Progenitor cell of endocrine pancreas (in vitro differentiated cells): ENCODE measurements around the gene PIM2. TPM values are rescaled to one million over a fixed set of nuclear protein-coding genes. Genes with fewer than 3 reads are reported as not detected.

Source experiments
- DNase-seq: peaks from one replicate; pipeline ENCODE4 v3.0.0; 2021; ENCODE audit warnings: low spot score; ENCODE audit not compliant: unreplicated experiment
- H3K27ac Mint-ChIP-seq: 2 replicates; pipeline ENCODE4 v1.8.0; 2021; ENCODE audit warnings: mild to moderate bottlenecking, moderate library complexity, mixed read lengths
- H3K27me3 Mint-ChIP-seq: 2 replicates; pipeline ENCODE4 v1.8.0; 2021; ENCODE audit warnings: mixed read lengths
- H3K36me3 Mint-ChIP-seq: 2 replicates; pipeline ENCODE4 v1.8.0; 2022; ENCODE audit warnings: mixed read lengths; ENCODE audit not compliant: insufficient read depth
- H3K4me1 Mint-ChIP-seq: 2 replicates; pipeline ENCODE4 v1.8.0; 2021; ENCODE audit warnings: low read depth, mixed read lengths
- H3K4me3 Mint-ChIP-seq: 2 replicates; pipeline ENCODE4 v1.8.0; 2021; ENCODE audit warnings: low read depth, mild to moderate bottlenecking, moderate library complexity, mixed read lengths
- H3K9me3 Mint-ChIP-seq: 2 replicates; pipeline ENCODE4 v1.8.0; 2021; ENCODE audit warnings: low read depth, mixed read lengths
- CTCF ChIP-seq: fragments of 200-600 bp; sonication (generic); IDR thresholded peaks from one replicate; pipeline ENCODE4 v1.5.0; 2021; ENCODE audit warnings: antibody characterized with exemption, mild to moderate bottlenecking; ENCODE audit not compliant: unreplicated experiment
- total RNA-seq: library from RNA; stranded (reverse); gene quantifications from 2 replicates; pipeline ENCODE4 v1.2.1, GENCODE V29; 2021

Gene PIM2
- total RNA-seq, 1 donor from 2014 or later = 10.4 TPM

DNA sequence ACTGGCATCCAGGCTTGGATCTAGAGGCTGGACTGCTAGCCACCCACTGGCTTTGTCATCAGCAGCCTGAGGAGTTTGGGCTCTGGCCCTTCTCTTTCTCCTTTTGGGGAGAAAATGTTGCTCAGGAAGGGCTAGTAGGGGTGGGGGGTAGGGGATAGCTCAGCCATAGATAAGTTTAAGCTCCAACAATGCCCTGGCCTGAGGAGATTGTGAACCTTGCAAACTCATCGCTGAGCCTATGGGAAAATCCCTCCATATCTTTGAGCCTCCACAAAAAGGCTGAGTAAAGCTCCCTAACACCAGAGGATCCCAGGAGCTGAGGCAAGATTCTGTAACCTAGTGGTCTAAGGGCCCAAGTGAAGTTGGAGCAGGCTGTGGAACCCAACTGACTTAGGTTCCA, 29.8 kb upstream of the PIM2 start:
- Mint-ChIP-seq H3K9me3 (no peaks in the 10 kb centered on the region), H3K4me1 (no peaks in the 10 kb centered on the region), H3K27ac (no peak overlapping the region), H3K36me3 (no peaks in the 10 kb centered on the region), H3K27me3 (no peaks in the 10 kb centered on the region), H3K4me3 (no peak overlapping the region)
- no peak for TF ChIP-seq CTCF
- no peak for DNase-seq

DNA sequence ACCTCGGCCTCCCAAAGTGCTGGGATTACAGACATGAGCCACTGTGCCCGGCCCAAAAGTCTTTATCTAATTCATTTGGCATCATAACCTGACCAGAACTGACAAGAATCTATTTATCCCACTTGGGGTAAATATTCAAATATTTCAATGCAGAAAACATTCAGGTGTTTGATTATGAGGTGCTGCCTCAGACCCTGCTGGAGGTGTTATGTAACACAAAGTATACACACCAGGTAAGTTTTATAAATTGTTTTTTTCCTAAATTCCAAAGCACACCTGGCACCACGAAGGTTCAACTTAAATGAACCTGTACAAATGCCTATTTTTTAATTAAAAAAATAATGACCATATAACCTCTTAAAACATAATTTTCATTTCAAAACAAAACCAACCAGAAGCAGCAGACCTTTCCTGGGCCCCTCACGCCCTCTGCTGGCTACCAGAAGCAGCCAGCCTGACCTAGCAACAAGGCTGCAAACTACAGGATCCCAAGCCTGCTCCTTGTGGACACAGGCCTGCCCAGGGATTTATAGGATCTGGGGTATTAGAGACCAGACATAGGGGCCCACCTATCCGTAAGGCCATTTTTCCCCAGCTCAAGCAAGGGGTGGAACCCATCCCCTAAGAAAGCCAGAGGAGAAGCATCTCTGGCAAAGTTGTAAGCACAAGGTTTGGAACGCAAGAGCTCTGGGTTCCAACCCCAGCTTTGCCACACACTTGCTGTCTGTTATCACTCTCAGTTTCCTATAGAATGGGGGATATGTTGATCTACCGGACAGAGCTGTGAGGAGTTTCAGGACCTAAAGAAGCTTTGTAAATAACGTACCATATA, 26.9 kb upstream of the PIM2 start:
- peak overlapping the region; percentile 45 for H3K27ac Mint-ChIP-seq
- no peaks in the 10 kb centered on the region for H3K27me3 Mint-ChIP-seq
- peak; percentile 75 for TF ChIP-seq CTCF
- no peak for DNase-seq
- no peak overlapping the region for H3K4me3 Mint-ChIP-seq
- H3K36me3 Mint-ChIP-seq = no peaks in the 10 kb centered on the region
- no peaks in the 10 kb centered on the region for H3K9me3 Mint-ChIP-seq
- H3K4me1 Mint-ChIP-seq = no peaks in the 10 kb centered on the region

DNA sequence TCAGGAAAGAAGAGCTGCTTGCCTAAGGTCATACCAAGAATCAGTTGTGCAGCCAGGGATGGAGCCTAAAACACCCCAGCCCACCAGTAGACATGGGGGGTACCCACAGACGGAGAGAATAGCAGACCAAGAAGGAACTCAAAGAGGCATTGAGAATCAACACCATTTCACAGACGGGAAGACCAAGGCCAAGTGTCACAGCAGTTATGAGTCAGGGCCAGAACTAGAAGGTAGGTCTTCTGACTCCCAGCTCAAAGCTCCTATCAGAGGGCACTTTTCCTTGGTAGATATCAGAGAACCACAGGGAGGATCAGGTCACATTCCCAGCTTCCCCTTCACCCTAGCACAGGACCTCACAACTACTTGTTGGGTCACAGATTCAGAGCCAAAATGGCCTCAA, 24.1 kb upstream of the PIM2 start:
- Mint-ChIP-seq H3K4me1 (no peaks in the 10 kb centered on the region), H3K27me3 (no peaks in the 10 kb centered on the region), H3K4me3 (no peak overlapping the region), H3K27ac (no peak overlapping the region), H3K36me3 (peaks cover 3% of the 10 kb centered on the region), H3K9me3 (peaks cover 9% of the 10 kb centered on the region)
- TF ChIP-seq CTCF = no peak
- no peak for DNase-seq

DNA sequence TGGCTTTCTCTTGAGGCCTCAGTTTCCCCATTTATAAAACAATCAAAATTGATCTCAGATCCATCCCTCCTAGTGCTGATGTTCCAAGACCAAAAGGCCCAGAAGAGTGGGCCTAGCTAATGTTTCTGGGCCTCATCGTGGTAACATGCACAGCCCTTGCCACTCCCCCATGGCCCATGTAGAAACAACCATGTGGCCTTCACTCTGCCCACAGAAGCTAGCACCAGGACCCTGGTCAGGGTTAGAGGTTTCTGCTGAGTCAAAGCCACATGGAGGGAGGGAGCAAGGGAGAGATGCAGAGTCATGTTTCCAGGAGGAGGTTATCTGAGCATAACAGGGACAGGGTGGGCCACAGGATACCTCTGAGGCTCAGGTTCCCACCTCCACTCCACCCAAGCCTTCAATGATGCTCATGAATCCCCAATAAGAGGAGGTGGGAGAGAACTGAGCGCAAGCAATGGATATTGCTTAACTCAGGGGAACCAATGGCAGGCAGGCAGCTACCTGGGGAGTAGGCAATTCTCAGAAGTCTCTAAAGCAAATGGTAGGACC, 21.7 kb upstream of the PIM2 start:
- no peak for TF ChIP-seq CTCF
- no peak for DNase-seq
- Mint-ChIP-seq H3K27me3 (no peaks in the 10 kb centered on the region), H3K4me3 (no peak overlapping the region), H3K36me3 (peaks cover 3% of the 10 kb centered on the region), H3K4me1 (no peaks in the 10 kb centered on the region), H3K9me3 (peaks cover 10% of the 10 kb centered on the region), H3K27ac (no peak overlapping the region)

GRCh38 chrX:48939524-48940228, 20.9 kb upstream of the PIM2 start:
- Mint-ChIP-seq H3K4me3 (no peak overlapping the region), H3K4me1 (no peaks in the 10 kb centered on the region), H3K36me3 (peaks cover 5% of the 10 kb centered on the region), H3K27ac (no peak overlapping the region), H3K9me3 (peaks cover 10% of the 10 kb centered on the region), H3K27me3 (no peaks in the 10 kb centered on the region)
- no peak for TF ChIP-seq CTCF
- no peak for DNase-seq
